HepG2 (cell line): ENCODE data around the gene H6PD. TPM values are rescaled to one million over a fixed set of nuclear protein-coding genes. Genes with fewer than 3 reads are reported as not detected.

ENCODE experiments used
- ATF2 ChIP-seq: sonication (generic); formaldehyde crosslinking; IDR thresholded peaks from 2 replicates; pipeline ENCODE4 v1.4.0; 2020; ENCODE audit warnings: missing genetic modification reagents
- ATM ChIP-seq: fragments of 450-650 bp; IDR thresholded peaks from 2 replicates; pipeline ENCODE4 v1.7.1; 2017; ENCODE audit warnings: mild to moderate bottlenecking, borderline replicate concordance
- CREB1 ChIP-seq, 2 experiments: fragments of 450-650 bp in 1 of 2; IDR thresholded peaks; 2 replicates each; pipeline ENCODE4 v1.6.1; 2016 to 2017; ENCODE audit warnings: control low read depth in 1 of 2, mild to moderate bottlenecking in 1 of 2, missing compliant biosample characterization in 1 of 2, missing genetic modification characterization in 1 of 2
- DNMT1 ChIP-seq: sonication (generic); formaldehyde crosslinking; IDR thresholded peaks from 2 replicates; pipeline ENCODE4 v1.5.1; 2020; ENCODE audit warnings: mild to moderate bottlenecking, missing genetic modification reagents
- DNMT3B ChIP-seq: conservative IDR thresholded peaks from 2 replicates; pipeline ENCODE4 v1.6.1; 2016; ENCODE audit warnings: missing biosample characterization, control low read depth
- GPN1 ChIP-seq: sonication (generic); formaldehyde crosslinking; IDR thresholded peaks from 2 replicates; pipeline ENCODE4 v1.5.1; 2020; ENCODE audit warnings: missing genetic modification reagents, borderline replicate concordance
- HES4 ChIP-seq: sonication (generic); formaldehyde crosslinking; IDR thresholded peaks from 2 replicates; pipeline ENCODE4 v1.9.0; 2021; ENCODE audit warnings: mild to moderate bottlenecking, missing genetic modification reagents, borderline replicate concordance
- HNF1B ChIP-seq: sonication (generic); formaldehyde crosslinking; IDR thresholded peaks from 2 replicates; pipeline ENCODE4 v1.5.1; 2020; ENCODE audit warnings: mild to moderate bottlenecking, moderate library complexity, missing genetic modification reagents
- HOXA7 ChIP-seq: sonication (generic); formaldehyde crosslinking; IDR thresholded peaks from 2 replicates; pipeline ENCODE4 v1.8.1; 2022; ENCODE audit warnings: mild to moderate bottlenecking, missing genetic modification reagents, moderate library complexity
- IKZF1 ChIP-seq: fragments of 450-650 bp; IDR thresholded peaks from 2 replicates; pipeline ENCODE4 v1.7.1; 2016
- KDM4B ChIP-seq: sonication (generic); formaldehyde crosslinking; IDR thresholded peaks from 2 replicates; pipeline ENCODE4 v1.4.0; 2020; ENCODE audit warnings: missing genetic modification reagents
- MXI1 ChIP-seq: IDR thresholded peaks from 3 replicates; pipeline ENCODE4 v1.6.1; 2012; ENCODE audit warnings: low read depth, low read length, inconsistent platforms, borderline replicate concordance
- NFKB2 ChIP-seq: sonication (generic); formaldehyde crosslinking; IDR thresholded peaks from 2 replicates; pipeline ENCODE4 v1.4.0; 2020; ENCODE audit warnings: missing genetic modification reagents, borderline replicate concordance
- PAF1 ChIP-seq: IDR thresholded peaks from 2 replicates; pipeline ENCODE4 v1.6.1; 2016; ENCODE audit warnings: missing genetic modification reagents, missing compliant biosample characterization
- SKI ChIP-seq: fragments of 450-650 bp; IDR thresholded peaks from one replicate; pipeline ENCODE4 v1.6.1; 2018; ENCODE audit warnings: mild to moderate bottlenecking; ENCODE audit not compliant: partially characterized antibody
- SNAPC2 ChIP-seq: sonication (generic); formaldehyde crosslinking; IDR thresholded peaks from 2 replicates; pipeline ENCODE4 v1.8.1; 2022; ENCODE audit warnings: mild to moderate bottlenecking, missing genetic modification reagents
- SP5 ChIP-seq: IDR thresholded peaks from 2 replicates; pipeline ENCODE4 v1.6.1; 2016; ENCODE audit warnings: low read depth, borderline replicate concordance
- TP53 ChIP-seq: sonication (generic); formaldehyde crosslinking; conservative IDR thresholded peaks from 2 replicates; pipeline ENCODE4 v1.4.0; 2020; ENCODE audit warnings: missing genetic modification reagents
- ZC3H4 ChIP-seq: sonication (generic); formaldehyde crosslinking; IDR thresholded peaks from 2 replicates; pipeline ENCODE4 v1.4.0; 2020; ENCODE audit warnings: missing genetic modification reagents, borderline replicate concordance
- ZNF747 ChIP-seq: sonication (generic); formaldehyde crosslinking; IDR thresholded peaks from 2 replicates; pipeline ENCODE4 v1.8.1; 2023; ENCODE audit warnings: missing genetic modification reagents, mild to moderate bottlenecking, borderline replicate concordance
- ZNF766 ChIP-seq: sonication (generic); formaldehyde crosslinking; IDR thresholded peaks from 2 replicates; pipeline ENCODE4 v1.5.0; 2020; ENCODE audit warnings: missing genetic modification reagents, borderline replicate concordance
- ZNF784 ChIP-seq: sonication (generic); formaldehyde crosslinking; IDR thresholded peaks from 2 replicates; pipeline ENCODE4 v1.5.1; 2020; ENCODE audit warnings: missing genetic modification reagents, mild to moderate bottlenecking, borderline replicate concordance
- ZSCAN20 ChIP-seq: sonication (generic); formaldehyde crosslinking; IDR thresholded peaks from 2 replicates; pipeline ENCODE4 v1.4.0; 2020; ENCODE audit warnings: missing genetic modification reagents, mild to moderate bottlenecking, borderline replicate concordance
- polyA plus RNA-seq, 8 experiments: library from polyadenylated mRNA; depleted of rRNA in 3 of 8; stranded (reverse) in 7 of 8; unstranded in 1 of 8; fragments of >200 nt; fragmentation: Illumina TruSeq in 4 of 8; extraction: Trizol in 4 of 8; gene quantifications; 2 replicates each; pipeline versions ENCODE4 v1.2.1 to v1.2.3, GENCODE V29; 2011 to 2016; ENCODE audit warnings: low read depth in 4 of 8, missing spikeins in 1 of 8, mixed read lengths in 1 of 8; ENCODE audit not compliant: insufficient read depth in 1 of 8
- total RNA-seq, 5 experiments: library from RNA; depleted of rRNA; stranded (reverse); fragments of >200 nt; fragmentation: Illumina TruSeq; extraction: Trizol; gene quantifications; 2 replicates each; pipeline ENCODE4 v1.2.3, GENCODE V29; 2016; ENCODE audit warnings: low read depth in 1 of 5

The H6PD gene
- total and polyA plus RNA-seq, 2 of the 13 experiments (the other 11 are each of a cell fraction or from before 2014, with no cell fraction given): 9.3 to 14.1 TPM

- TF ChIP-seq ZNF784 (CRISPR knock-in tag): peak; percentile 34; the same call in 1 of the 2 replicates
- TF ChIP-seq TP53 (CRISPR knock-in tag): peak; percentile 56; the same call in 1 of the 2 replicates
- TF ChIP-seq HES4 (CRISPR knock-in tag): peak; percentile 96
- no peak for TF ChIP-seq DNMT3B (CRISPR knock-in tag)
- TF ChIP-seq CREB1 (IDR thresholded peaks at IDR 0.05): no peak
- peak; percentile 67; the same call in 1 of the 2 replicates for TF ChIP-seq CREB1 (CRISPR knock-in tag; IDR thresholded peaks at IDR 0.05)
- peak; percentile 54 for TF ChIP-seq NFKB2 (CRISPR knock-in tag)
- peak; percentile 56; the same call in 1 of the 2 replicates for TF ChIP-seq ZC3H4 (CRISPR knock-in tag)
- peak; percentile 78 for TF ChIP-seq HNF1B (CRISPR knock-in tag)
- no peak for TF ChIP-seq GPN1 (CRISPR knock-in tag)
- TF ChIP-seq DNMT1 (CRISPR knock-in tag): peak; percentile 86
- 0 out of 2 replicates have a peak, but pooled peaks have one; percentile 42 for TF ChIP-seq ZSCAN20 (CRISPR knock-in tag)
- no peak for TF ChIP-seq PAF1 (CRISPR knock-in tag)
- peak; percentile 24; the same call in 1 of the 2 replicates for TF ChIP-seq SNAPC2
- TF ChIP-seq ZNF766 (CRISPR knock-in tag): peak; percentile 67; the same call in 1 of the 2 replicates
- TF ChIP-seq HOXA7 (CRISPR knock-in tag): no peak
- 0 out of 2 replicates have a peak, but pooled peaks have one; percentile 72 for TF ChIP-seq ZNF747 (CRISPR knock-in tag)
- no peak for TF ChIP-seq ATF2 (CRISPR knock-in tag)
- TF ChIP-seq IKZF1: no peak
- TF ChIP-seq SKI: peak; percentile 37
- TF ChIP-seq ATM: no peak
- TF ChIP-seq KDM4B (CRISPR knock-in tag): peak; percentile 70; the same call in 1 of the 2 replicates
- peak; percentile 55; the same call in 1 of the 2 replicates for TF ChIP-seq SP5 (CRISPR knock-in tag)
- peak; percentile 56; the same call in 1 of the 3 replicates for TF ChIP-seq MXI1
These were observed at the start of gene H6PD (continued) for GRCh38 chr1:9234223-9235095.
